ENCODE results near the gene ENAH.

ENAH gene

DNA sequence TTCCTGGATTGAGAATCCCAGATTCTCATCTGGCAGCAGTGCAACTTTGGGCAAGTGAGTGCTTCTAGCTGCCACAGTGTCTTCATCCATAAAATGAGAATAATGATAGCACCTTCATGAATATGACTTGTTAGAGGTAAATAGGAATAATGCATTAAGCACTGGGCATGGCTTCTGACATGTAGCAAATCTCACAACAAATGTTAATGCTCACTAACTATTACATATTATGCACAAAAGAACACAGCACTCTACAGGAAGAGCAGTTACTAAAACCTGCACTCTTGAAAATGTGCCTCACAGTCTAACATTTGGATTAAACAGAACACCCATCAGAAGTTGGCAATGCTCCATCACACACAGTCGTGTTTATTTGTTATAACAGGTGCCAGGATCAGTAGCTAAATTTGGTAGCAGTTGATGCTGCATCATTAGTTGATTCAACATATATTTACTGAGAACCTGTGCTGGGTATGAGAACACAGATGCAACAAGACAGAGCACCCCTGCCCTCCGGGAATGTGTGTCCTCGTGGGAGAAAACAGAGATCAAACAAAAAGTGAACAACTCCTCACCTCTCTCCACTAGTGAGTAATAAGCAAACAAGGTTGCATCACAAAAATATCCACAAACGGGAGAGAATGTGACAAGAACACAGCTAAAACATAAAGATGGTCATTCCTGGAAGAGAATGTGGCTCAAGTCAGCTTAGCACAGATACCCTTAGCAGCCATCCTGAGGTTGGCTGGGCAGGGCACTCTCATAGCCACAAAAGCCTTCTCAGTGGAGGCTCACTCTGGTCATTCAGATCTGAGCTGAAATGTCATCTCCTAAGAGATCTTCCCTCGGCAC is 198.9 kb downstream of the ENAH start:
- DNase-seq (ENCODE audit: low spot score) = no peak

DNA sequence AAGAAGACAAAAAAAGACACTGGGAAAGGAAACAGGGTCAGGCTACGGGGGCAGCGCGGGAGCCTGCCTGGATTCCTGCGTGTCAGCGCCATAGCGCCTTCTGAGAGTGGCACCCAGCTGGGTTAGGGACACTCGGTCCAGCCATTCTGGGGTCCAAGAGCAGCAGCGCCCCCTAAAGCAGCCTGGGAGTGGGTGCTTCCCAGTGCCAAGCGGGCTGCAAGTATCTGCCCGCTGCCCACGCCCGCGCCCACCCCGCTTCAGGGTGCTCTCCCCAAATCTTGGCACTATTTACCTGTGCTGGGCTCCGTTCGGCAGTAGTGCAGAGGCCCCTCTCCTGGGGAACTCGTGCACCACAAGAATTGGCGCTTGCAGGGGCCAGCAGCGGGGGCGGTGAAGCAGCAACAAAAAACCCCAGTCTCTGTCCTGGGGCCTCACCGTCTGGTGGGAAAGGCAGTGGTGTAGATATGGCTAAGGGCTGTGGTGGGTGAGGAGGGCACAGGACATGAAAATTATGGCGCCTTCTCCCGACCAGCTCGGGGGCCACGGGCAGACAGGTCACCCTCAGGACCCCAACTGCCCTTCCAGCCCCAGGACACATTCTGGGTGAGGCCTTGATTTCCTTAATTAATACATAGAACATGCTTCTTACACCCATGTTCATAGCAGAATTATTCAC is 200.9 kb downstream of the ENAH start:
- no peak for DNase-seq (ENCODE audit: low spot score)

DNA sequence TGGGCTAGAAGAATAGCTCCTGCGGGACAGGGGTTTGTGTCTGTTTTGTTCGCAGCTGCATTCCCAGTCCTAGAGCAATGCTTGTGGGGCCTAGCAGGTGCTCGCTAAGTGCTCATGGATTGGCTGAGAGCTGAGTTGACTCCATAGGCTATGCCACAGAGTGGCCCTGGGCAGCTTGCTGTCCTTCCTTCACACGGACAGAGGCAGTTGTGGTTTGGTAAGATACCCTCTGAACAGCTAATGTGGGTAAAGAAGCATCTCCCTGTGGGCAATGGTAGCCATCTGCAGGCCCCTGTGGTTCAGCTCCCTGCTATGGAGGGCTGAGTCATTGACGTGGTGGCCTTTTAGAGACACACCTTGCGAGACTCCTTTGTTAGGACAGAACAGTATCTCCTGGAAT is 201.6 kb downstream of the ENAH start:
- no peak for DNase-seq (ENCODE audit: low spot score)

DNA sequence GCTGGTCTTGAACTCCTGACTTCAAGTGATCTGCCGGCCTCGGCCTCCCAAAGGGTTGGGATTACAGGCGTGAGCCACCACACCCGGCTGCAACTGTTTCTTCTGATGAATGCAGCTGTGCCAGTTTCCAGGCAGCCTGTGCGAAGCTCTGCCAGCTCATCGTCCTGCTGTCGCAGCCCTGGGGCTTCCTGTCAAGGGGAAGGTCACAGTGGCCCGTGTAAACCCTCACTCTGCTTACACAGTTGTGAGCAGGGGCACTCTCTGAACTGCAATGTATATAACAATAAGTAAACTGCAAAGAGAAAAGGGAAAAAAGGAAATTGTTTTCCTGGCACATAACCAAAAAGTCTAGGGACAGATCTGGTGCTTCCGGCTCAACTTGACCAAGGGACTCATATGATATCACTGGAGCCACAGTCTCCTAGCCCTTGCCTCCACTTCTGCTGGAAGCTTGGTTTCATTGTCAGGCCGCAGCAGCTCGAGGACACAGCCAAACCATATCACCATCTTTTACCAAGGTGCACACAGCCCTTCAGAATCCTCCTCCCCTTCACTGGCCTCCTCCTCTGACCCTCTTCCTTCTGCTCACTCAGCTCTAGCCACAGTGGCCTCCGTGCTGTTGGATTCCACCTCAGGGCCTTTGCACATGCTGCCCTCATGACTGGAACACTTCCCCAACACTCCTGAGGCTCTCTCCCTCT is 202.3 kb downstream of the ENAH start:
- no peak for DNase-seq (ENCODE audit: low spot score)

DNA sequence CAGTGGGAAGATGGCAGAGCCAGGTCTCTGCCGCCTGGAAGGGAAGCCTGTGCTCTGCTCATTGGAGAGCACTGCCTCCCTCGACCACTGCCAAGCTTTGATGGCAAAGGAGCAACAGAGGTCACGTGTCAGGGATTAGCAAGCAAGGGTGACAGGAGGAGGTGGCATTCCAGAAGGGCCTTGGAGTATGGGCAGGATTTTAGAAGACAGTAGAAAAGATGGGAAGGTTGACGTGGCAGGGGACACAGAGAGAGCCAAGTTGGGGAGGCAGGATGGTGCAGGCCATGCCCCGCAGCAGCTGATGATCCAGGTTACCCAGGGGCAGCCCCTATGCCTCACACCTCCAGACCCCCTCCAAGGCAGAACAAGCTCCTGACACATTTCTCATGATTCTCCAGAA is 203.1 kb downstream of the ENAH start:
- DNase-seq (ENCODE audit: low spot score) = no peak

DNA sequence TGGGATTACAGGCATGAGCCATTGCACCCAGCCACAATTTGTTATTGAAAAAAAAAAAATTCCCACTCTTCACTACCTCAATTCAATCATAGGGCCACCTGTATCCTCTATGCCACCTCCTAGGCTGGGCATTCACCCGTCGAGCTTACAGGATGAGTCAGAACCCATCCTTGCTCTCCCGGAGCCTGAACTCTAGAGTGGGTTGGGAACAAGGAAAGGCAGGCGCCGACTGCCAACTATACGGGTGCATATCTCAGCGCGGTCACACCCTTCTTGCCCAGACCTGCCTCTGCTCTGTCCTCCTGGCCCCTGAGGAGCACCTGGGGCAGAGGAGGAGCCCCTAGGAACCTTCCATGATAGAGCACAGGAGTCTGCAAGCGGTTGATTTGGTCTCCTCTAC is 203.7 kb downstream of the ENAH start:
- no peak for DNase-seq (ENCODE audit: low spot score)

DNA sequence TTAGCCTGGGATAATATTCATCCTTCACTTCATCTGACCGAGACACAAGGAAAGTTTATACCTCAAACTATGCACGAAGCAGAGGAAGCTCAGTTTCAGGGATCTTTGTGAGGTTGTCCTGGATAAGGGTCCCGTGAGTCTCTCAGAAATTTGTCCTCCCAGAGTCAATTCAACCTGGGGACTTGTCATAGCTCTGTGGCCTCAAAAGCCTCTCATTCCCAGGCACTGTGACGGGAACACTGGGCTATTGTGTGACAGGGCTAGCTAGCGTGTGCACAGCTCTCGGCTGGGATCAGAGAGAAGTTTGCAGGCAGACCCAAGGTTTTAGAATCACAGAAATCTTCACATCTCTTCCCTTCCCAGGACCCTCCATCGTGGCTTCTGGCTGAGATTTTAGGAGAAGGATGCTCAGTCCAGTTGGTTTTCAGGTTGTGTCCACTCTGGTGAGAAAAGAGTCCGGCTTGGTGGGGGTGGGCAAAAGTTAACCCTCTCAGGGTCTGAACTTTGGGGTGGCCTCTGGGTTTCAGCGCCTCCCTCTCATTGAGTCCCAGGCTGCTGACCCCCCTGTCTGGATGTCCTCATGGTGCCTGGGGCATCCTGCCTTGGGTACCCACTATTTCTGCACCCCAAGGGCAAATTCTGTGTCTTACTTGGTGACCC is 204.6 kb downstream of the ENAH start:
- no peak for DNase-seq (ENCODE audit: low spot score)

DNA sequence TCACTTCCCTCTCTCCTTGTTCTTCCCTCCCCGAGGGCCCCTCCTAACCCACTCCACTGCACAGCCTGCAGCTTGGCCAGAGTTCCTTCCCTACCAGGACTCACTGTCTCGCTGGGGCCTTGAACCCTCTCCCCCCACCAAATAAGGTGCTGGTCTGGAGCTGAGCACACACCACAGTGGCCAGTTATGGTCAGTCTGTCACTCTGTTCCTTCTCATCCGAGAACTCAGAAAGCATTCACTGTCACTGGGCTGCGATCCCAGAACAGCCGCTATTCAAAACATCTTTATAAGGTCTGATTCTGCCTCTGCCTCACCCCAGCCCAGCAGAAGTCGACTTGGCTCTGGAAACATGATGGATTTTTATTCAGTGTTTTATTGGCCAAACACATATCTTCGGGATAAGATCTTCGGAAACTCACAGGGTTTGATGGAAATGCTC is 205.3 kb downstream of the ENAH start:
- DNase-seq (ENCODE audit: low spot score) = no peak

DNA sequence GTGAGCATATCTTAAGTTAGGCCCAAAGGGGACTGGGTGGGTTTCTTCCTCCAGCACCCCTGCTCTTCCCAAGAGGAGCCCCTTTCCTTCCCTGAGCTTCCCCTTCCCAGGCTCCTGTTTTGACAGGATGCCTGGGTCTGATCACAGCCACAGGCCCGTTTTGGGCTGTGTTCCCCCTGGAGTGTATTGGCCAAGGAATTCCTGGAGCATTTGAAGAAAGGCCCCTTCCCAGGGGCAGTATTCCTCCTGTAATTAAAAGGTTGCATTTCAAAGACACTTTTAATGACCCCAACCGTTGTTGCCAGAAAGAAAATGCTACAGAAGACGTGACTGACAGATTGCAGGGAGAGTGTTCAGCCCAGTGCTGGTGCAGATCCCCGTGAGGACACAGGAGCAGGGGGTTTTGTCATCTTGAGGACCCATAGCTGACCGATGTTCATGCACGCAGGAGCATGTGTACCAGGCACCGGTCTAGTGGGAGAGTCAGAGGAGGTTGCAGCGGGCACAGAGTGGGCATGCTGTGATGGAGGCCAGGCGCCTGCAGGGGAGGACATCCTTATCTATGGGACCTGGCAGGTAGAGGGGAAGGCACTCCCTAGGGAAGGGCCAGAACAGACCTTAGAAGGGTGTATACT is 205.8 kb downstream of the ENAH start:
- no peak for DNase-seq (ENCODE audit: low spot score)

DNA sequence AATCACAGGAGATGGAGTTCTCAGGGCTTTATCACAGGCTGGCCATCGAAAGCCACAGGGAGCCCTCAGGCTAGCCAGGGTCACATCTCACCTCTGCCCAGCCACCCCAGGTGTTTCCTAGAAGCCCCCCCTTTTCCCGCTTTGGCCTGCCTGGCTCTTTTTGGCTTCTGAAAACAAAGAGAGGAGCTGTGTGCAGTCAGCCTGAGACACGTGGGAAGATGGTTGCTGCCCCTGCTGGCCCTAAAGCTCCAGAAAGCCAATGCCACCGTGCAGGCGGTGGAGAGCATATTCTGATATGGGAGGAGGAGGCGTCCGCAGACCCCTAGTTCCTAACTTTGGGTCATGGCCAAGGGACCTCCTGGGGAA is 206.3 kb downstream of the ENAH start:
- DNase-seq (ENCODE audit: low spot score) = no peak

DNA sequence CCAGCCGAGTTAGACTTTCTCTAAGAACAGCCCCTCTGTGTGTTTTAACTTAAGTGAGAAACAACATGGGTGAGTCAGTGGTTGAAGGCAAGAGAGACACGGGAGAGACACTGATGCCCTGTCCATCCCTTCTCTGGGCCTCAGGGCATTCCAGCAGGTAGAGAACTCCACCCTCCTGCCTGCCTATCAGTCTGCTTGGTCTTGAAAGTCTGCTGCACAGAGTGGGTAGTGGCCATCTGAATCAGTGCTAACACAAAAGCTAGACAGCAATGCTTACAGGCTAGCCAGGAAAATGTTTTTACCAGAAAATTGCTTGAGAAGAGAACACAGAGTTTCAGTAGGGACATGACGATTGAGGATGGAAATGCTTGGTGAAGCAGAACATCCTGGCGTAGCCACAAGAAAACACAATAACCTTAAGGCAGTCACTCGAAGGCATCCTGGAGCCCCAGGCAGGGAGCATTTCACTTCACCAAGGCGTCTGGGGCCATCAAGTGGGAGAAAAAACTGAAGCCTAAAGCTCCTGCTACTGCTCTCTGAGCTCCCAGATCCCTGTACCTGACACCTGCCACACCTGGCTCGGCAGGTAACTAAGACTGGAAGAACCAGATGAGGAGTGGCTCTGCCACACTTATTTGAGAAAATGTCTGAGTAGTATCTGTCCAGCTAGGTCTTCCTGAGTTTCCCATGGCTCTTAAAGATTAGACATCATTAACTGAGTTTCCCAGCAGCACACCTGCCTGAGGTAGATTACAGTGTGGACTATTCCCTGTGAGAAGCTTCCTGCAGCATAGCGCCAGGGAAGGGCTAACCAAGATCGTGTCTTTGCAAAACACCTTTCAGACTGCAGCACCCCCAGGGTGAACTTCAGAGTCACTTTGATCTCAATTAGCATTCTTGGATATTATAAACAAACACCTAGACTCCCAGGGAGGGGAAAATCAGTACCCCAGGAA is 207.0 kb downstream of the ENAH start:
- no peak for DNase-seq (ENCODE audit: low spot score)

DNA sequence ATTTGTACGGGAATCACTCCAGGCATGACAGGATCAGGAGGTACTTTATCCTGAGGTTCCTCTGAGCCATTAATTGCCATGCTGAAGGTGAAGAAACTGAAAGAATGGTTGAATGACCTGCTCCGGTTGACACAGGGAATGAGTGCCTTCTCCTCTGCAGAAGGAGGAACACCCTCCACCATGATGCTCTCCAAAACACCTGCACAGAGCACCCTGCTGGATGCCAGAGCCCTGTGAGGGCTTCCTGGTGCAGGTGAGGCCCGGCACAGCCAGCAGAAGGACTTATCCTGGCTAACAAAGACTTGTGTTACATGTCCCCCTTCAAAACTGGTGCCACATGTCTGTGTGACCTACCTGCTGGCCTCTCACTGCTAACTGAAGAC is 210.8 kb downstream of the ENAH start:
- DNase-seq (ENCODE audit: low spot score) = peak; percentile 15

DNA sequence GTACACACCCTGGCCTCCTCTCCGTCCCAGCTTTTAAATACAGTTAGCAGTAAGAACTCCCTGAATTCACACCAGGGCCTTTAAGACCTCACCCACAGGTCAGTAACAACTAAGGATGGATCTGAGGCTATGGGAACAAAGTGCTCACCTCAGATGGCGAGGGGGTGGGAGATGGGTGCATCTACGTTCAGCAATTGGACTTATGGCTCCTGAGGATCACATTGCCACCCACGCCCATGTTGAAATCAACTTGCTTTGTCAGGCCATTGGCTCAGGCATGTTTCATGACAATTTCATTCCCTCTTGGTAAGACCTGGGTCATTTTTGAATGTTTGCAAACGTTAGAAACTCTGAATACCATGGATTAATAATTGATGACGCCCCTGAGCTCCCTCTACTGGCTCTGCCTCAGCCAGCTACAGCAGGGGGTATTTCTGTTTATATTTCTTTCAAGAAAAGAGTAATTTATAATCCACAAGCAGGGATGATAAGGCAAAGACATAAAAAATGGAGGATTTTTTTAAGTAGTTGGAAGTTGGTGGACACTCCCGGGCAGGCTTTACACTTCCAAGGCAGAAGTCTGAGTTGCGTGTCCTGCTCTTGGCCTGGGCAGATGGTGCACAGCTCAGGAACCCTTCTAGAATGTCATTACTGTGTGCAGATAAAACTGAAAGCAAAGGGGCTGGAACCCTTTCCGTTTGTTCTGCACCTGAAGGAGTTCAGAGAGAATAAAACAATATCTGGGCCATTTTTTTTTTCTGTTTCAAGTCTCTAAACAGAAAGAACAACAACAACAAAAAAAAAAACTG is 211.4 kb downstream of the ENAH start:
- DNase-seq (ENCODE audit: low spot score) = peak; percentile 52

DNA sequence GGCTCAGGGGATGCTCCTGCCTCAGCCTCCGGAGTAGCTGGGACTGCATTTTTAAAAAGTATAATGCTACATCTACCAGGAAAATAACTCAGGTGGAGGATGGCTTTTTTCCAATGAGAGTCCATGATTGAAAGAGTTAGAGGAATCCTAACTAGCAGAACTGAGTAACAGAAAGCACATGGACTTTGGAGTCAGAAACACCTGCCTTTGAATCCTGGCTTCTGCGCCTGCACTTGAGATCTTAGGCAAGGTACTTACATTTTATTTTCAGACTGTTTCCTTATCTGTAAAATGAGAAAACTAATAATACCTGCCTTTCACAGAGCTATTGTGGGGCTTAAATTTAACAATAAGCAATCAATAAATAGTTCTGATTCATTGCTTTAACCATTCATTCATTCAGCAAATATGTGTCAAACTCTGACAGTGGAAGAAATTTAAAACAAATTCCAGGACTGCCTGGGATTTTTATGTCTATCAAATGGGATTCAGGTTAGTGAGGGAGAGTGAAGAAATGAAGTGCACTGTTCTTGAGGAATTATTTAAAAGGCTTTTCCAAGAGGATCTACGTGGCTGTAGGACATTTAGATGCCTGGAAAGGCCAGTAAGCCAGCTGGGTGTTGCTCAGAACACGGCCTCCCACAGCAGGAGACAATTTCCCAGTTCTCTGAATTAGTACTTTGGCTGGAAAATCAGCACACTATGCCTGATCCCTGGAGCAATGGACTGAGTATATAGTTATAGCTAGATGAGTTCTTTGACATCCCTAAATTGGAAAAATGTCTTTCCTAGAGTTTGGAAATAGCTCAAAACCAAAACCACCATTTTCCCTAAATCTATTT is 212.3 kb downstream of the ENAH start:
- DNase-seq (ENCODE audit: low spot score) = no peak

DNA sequence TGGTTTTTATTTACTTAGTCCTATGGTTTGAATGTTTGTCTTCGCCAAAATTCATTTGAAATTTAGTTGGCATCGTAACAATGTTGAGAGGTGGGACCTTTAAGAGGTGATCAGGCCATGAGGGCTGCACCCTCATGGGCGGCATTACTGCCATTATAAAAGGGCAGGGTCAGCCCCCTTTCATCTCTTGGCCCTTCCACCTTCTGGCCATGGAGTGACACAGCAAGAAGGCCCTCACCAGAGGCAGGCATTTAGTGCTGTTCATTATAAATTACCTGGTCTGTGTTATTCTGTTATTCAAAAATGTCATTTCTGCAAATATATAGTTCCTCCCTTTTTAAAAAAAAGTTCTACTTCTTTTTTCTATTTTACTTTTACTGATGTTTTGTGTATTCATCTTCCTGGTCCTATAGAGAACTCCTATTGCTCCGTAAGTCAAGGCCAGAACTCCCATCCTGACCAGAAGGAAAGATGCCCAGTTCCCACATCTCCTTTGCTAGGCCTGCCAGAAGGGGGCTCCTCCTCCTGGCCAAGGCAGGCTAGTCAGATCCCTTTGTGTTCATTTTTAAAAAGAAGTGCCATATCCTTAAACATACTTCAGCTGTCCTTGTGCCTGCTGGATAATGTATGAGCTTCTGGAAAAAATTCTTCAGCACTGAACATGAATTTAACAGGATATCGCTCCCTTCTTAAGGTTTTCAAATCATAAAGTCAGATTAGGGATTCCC is 215.0 kb downstream of the ENAH start:
- peak; percentile 37 for DNase-seq (ENCODE audit: low spot score)

Data from NAMALWA (cell line).